ENCODE measurements around the gene PBLD. TPM values are rescaled to one million over a fixed set of nuclear protein-coding genes. Genes with fewer than 3 reads are reported as not detected.
"Not testable (repeated sequence)": the region's sequence is repeated elsewhere in the genome, so short reads cannot be mapped to it uniquely, and the experiment has no call there.

PBLD gene
- total RNA-seq, 1 experiment from 2014 or later, result 0.36 TPM

DNA sequence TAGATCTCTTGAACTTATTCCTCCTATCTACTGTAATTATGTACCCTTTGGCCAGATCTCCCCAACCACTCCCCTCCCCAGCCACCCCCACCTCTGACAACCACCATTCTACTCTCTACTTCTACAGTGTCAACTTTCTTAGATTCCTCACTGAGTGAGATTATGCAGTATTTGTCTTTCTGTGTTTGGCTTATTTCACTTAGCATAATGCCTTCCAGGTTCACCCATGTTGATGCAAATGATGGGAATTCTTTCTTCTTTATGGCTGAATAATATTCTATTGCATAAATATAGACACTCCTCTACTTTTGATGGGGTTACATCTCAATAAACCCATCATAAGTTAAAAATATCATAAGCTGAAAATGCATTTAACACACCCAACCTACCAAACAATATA is 22.2 kb downstream of the PBLD start:
- H3K27ac ChIP-seq, result no peak overlapping the region
- H3K27me3 ChIP-seq, result no peaks in the 10 kb centered on the region
- no peak for DNase-seq
- H3K4me1 ChIP-seq, result no peaks in the 10 kb centered on the region
- H3K4me3 ChIP-seq, result no peak overlapping the region
- no peaks in the 10 kb centered on the region for H3K9me3 ChIP-seq (replicated peaks)
- no peaks in the 10 kb centered on the region for H3K36me3 ChIP-seq

DNA sequence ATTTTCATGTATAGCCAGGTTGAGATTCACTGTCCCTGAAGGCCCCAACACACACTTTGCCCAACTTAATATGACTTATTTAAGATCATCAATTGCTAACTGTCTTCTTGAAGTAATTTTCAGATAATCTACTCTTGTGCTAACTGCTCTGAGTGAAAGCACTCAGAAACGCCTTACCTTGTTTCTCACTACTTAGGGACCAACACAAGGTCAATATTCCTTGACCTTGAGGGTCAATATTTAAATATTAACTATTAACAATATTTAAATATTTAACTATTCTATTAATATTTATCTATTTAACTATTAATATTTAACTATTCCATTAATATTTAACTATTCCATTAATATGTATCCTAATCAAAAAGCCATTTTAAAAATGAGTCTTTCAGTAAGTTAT is 26.9 kb downstream of the PBLD start:
- no peak overlapping the region for H3K4me3 ChIP-seq
- no peak overlapping the region for H3K27ac ChIP-seq
- no peak for DNase-seq
- no peaks in the 10 kb centered on the region for H3K27me3 ChIP-seq
- H3K9me3 ChIP-seq (replicated peaks), result no peaks in the 10 kb centered on the region
- no peaks in the 10 kb centered on the region for H3K4me1 ChIP-seq
- no peaks in the 10 kb centered on the region for H3K36me3 ChIP-seq

DNA sequence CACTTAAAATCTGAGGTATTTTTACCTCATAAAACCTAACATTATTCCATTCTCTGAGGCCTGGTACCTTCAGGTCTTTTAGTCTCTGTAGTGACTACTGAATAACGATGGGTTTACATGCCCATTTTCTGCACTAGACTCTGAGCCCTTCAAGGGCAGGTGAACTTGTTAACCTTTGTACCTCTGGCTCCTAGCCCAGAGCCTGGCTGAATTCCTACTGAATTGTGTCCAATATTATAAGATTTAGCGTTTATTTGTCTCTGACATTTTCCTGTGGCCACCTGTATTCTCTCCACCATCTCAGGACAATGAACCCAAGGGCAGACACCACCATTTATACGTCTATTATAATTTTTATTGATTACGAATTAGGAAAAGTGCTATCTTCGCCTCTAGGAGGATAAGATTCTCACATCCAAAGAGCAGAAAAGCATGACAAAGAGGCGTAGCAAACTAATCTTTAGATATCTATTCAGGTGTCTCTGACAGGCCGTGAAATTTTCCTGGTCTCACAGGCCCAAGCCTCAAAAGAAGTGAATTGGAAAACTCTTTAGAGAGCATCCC is 28.8 kb downstream of the PBLD start:
- H3K36me3 ChIP-seq, result no peaks in the 10 kb centered on the region
- DNase-seq, result no peak
- no peak overlapping the region for H3K27ac ChIP-seq
- no peak overlapping the region for H3K4me3 ChIP-seq
- no peaks in the 10 kb centered on the region for H3K9me3 ChIP-seq (replicated peaks)
- H3K27me3 ChIP-seq, result no peaks in the 10 kb centered on the region
- H3K4me1 ChIP-seq, result no peaks in the 10 kb centered on the region

DNA sequence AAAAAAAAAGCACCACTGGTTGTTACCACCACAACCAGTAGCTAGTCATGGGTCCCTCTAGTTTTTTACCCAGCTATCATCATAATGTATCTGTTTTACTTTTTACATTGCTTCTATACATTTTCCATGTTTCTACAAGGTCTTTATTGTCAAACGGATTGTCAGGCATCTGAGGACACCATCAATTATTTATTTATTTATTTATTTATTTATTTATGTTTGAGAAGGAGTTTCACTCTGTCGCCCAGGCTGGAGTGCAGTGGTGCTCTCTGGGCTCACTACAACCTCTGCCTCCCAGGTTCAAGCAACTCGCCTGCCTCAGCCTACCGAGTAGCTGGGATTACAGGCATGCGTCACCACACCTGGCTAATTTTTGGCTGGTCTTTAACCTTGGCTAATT is 29.9 kb downstream of the PBLD start:
- no peak overlapping the region for H3K4me3 ChIP-seq
- DNase-seq, result no peak
- H3K27me3 ChIP-seq, result no peaks in the 10 kb centered on the region
- no peaks in the 10 kb centered on the region for H3K4me1 ChIP-seq
- no peaks in the 10 kb centered on the region for H3K9me3 ChIP-seq (replicated peaks)
- H3K36me3 ChIP-seq, result no peaks in the 10 kb centered on the region
- no peak overlapping the region for H3K27ac ChIP-seq

DNA sequence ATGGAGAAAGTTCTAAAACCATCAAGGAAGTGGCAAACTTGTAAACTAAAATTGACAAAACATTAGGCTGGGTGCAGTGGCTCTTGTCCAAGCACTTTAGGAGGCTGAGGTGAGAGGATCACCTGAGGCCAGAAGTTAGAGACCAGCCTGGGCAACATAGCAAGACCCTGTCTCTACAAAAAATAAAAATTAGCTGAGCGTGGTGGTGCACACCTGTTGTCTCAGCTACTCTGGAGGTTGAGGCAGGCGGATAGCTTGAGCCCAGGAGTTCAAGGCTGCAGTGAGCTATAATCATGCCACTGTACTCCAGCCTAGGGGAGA is 30.3 kb downstream of the PBLD start:
- DNase-seq, result no peak
- Histone ChIP-seq H3K36me3 (no peaks in the 10 kb centered on the region), H3K4me3 (no peak overlapping the region), H3K27me3 (no peaks in the 10 kb centered on the region), H3K27ac (no peak overlapping the region), H3K4me1 (no peaks in the 10 kb centered on the region), H3K9me3 (replicated peaks) (no peaks in the 10 kb centered on the region)

DNA sequence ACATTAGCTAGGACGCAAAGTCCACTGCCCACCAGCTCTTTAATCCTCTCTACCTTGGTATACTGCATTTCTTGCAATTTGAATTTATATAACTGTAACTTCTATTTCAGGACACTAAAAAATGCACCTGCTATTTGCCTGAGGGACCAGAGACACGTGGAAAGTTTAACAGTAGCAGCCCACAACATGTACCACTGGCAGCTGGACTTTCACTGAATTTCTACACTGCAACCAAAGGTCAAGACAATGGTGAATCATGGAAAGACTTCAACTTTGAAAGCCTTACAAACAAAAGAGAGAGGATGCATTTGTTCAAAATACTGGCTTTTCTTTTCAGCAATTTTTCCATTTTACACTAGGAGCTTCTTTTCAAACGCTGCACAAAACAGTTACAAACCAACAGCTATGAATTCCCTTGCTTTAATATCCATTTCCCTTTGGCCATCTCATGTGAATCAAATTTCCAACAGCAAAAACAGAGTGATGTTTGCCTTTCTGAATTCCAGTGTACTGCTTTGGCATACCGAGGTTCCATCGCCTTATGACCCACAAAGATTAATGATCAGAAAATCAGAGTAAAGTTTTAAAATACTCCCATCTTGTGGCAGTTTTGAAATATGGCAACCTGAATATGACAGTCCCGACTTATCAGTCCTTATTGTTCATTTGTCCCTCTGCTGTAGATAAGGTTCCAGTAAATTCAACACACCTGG is 30.8 kb downstream of the PBLD start:
- H3K4me1 ChIP-seq, result no peaks in the 10 kb centered on the region
- DNase-seq, result peak in 1 of 2 experiments; percentile 61
- no peaks in the 10 kb centered on the region for H3K27me3 ChIP-seq
- H3K4me3 ChIP-seq, result no peak overlapping the region
- H3K9me3 ChIP-seq (replicated peaks), result no peaks in the 10 kb centered on the region
- H3K27ac ChIP-seq, result no peak overlapping the region
- H3K36me3 ChIP-seq, result no peaks in the 10 kb centered on the region

DNA sequence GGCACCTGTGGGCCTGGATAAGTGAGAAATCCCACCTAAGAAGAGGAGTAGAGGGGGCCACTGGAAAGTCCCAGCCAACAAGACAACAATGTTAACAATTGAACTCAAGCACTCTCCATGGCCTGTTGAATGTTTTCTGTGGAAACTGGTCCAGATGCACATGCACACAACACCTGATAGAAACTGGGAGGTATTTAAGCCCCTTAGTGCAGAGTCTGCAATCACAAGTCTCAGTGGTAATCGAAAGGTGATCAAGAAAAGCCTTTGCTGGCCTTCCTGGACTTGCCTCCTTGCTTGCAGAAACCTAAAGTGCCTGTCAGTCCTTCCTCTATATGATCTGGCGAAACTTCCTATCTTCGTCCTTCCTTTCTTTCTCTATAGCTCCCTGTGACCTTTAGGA is 31.4 kb downstream of the PBLD start:
- H3K4me1 ChIP-seq, result no peaks in the 10 kb centered on the region
- no peak overlapping the region for H3K27ac ChIP-seq
- no peak overlapping the region for H3K4me3 ChIP-seq
- no peaks in the 10 kb centered on the region for H3K36me3 ChIP-seq
- H3K27me3 ChIP-seq, result no peaks in the 10 kb centered on the region
- DNase-seq, result no peak
- H3K9me3 ChIP-seq (replicated peaks), result no peaks in the 10 kb centered on the region

DNA sequence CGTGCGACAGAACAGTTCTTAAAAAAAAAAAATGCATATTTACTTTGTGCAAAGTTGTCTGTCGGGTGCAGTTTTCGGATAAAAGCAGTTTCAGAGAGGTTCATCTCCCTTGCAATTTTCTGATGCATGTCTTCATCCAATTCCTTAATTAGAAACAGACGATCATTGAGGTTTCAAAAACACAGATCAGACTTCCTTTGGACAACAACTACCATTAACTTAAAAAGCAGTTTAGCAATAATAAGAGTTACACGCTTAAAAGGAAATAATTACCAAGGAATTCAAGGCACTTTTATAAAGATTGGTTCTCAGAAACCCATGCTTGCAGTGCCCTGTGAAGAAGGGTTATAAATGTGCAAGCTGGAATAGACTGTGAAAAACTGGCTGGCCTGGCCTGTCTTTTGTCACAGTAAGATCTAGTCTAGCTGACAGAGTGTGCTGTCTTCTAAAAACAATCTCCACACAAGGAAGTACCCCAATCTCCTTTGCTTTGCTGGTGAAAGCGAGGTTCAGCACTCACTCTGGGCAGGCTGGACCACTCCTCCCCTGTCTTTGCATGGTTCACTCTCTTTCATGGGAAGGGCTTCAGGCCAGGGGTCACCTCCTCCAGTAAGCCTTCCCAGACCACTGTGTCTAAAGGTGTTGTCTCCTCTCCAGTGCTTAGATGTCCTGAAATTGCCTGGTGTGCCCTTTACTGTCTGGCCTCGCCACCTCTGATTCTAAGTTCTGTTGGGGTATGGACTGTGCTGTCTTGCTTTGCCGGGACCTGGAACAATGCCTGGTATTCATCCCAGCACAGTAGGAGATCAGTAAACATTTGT is 35.7 kb downstream of the PBLD start:
- Histone ChIP-seq H3K9me3 (replicated peaks) (no peaks in the 10 kb centered on the region), H3K4me3 (no peak overlapping the region), H3K27me3 (no peaks in the 10 kb centered on the region), H3K27ac (no peak overlapping the region), H3K4me1 (no peaks in the 10 kb centered on the region), H3K36me3 (no peaks in the 10 kb centered on the region)
- DNase-seq, result no peak

DNA sequence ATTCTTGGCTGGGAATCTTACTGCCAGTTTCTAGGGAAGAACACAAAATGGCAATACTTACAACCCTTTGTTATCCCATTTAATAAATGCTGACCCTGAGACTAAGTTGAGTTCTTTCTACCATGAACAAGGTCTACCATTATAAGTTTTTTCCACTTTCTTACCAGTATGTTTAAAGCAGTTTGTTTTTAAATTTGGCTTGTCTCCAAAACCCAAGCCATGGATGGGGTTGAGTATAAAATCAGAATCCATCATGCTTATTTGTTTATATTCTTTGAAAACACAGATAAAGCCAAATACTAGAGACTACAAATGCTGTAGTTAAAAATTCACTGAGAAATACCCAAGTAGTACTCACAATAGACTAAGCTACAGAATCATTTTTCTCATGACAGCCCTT is 42.0 kb downstream of the PBLD start:
- no peak for DNase-seq
- no peak overlapping the region for H3K4me3 ChIP-seq
- no peaks in the 10 kb centered on the region for H3K4me1 ChIP-seq
- H3K9me3 ChIP-seq (replicated peaks), result no peaks in the 10 kb centered on the region
- H3K36me3 ChIP-seq, result no peaks in the 10 kb centered on the region
- H3K27ac ChIP-seq, result no peak overlapping the region
- no peaks in the 10 kb centered on the region for H3K27me3 ChIP-seq

DNA sequence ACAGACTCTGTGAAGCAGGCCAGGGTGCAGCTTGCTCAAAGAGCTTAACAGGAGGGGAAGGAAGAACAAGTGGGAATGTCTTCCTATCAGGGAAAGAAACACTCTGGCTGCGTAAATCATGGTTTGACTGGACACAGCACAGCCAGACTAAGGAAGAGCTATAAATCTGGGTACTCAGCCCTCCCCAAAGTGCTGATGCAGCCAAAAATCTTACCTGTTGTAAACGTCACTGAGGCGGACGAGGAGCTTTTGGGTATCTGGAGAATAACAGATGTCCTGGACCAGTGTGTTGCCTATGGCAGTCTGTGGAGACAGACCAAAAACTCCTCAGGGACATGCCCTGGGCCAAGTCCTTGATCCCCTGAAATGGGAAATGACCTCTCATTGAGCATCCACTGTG is 44.0 kb downstream of the PBLD start:
- H3K27ac ChIP-seq, result no peak overlapping the region
- no peaks in the 10 kb centered on the region for H3K9me3 ChIP-seq (replicated peaks)
- H3K4me1 ChIP-seq, result peaks cover 6% of the 10 kb centered on the region
- no peak overlapping the region for H3K4me3 ChIP-seq
- DNase-seq, result no peak
- no peaks in the 10 kb centered on the region for H3K27me3 ChIP-seq
- H3K36me3 ChIP-seq, result no peaks in the 10 kb centered on the region

DNA sequence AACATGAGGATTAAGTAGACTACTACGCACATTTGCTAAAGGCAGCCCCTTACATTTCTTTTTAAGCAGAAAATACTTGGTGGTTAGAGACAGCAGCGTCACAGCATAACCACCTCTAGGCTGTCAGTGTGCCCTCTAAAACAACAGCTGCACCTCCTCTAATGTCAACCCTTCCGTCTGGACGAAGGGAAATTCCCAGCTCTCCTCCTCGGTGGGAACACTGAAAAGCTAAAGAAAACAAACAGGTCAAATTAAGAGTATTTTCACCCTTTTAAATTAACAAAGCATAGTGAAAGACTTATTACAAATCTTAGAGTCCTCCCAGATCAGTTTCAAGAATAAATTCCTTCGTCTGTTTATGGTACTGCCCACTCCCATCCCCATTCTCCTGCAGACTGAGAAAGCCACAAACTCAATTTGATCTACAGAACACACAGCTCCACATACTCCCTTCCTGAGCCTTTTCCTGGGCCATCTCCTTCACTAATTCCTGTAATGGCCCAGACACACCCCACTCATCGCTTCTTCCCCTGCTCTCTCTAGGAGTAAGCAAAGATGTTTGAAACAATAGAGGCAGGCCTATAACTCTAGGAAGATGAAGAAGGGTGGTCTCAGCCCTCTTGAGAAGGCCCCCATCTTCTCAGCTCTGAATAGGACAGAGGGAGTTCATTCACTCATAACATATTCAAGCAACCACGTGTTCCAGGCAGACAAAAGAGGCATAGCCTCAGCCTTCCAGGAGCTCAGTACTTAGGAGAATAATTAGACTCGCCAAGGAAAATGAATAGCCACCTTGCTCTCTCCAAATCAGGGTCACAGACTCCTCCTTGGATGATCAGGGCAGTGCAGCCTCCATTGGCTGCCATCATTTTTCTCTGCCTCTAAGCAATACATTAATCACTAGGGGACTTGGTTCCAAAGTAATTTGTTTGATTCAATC is 48.4 kb downstream of the PBLD start:
- Histone ChIP-seq H3K27me3 (no peaks in the 10 kb centered on the region), H3K4me3 (peak overlapping the region; percentile 41)
- DNase-seq, result peak; percentile 61 to 77

DNA sequence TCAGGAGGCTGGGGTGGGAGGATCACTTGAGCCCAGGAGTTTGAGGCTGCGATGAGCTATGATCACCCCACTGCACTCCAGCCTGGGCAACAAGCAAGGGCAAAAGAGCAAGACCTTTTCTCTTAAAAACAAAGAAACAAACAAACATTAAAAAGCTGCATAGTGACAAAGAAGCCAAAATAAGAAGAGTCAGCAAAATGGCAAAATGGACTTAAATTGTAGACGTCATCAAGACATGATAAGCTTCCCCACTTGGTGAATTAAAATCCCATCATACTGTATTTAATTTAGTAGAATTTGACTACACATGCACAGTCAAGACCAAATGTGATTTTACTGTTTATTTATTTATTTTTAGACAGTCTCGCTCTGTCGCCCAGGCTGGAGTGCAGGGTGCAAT is 52.0 kb downstream of the PBLD start:
- H3K36me3 ChIP-seq, result no peaks in the 10 kb centered on the region
- H3K9me3 ChIP-seq (replicated peaks), result no peaks in the 10 kb centered on the region
- H3K4me1 ChIP-seq, result peaks cover 6% of the 10 kb centered on the region
- H3K27ac ChIP-seq, result no peak overlapping the region
- no peak for DNase-seq
- H3K27me3 ChIP-seq, result no peaks in the 10 kb centered on the region
- no peak overlapping the region for H3K4me3 ChIP-seq

More for the DNA sequence above, 48.4 kb downstream of the PBLD start:
- H3K4me1 ChIP-seq, result peaks cover 6% of the 10 kb centered on the region
- H3K9me3 ChIP-seq (replicated peaks), result no peaks in the 10 kb centered on the region
- peak overlapping the region; percentile 60 for H3K27ac ChIP-seq
- no peaks in the 10 kb centered on the region for H3K36me3 ChIP-seq

DNA sequence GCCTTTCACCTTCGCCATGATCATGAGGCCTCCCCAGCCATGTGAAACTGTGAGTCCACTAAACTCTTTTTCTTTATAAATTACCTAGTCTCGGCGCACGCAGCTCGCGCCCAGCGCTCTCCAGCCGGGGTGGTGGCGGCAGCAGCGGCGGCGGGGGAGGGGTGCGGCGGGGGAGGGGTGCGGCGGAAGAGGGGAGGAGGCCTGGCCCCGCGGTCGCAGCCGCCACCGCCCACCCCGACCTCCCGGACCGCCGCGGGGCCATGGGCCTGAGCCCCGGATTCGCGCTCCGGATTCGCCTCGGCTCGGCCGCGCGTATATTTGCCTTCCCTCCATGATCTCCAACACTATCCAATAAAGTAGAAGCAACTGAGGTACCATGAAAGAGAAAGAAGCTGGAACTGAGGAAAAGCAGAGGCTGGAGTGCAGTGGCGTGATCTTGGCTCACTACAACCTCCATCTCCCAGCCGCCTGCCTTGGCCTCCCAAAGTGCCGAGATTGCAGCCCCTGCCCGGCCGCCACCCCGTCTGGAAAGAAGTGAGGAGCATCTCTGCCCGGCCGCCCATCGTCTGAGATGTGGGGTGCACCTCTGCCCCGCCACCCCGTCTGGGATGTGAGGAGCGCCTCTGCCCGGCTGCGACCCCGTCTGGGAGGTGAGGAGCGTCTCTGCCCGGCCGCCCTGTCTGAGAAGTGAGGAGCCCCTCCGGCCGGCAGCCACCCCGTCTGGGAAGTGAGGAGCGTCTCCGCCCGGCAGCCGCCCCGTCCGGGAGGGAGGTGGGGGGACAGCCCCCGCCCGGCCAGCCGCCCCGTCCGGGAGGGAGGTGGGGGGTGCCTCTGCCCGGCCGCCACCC is 53.6 kb downstream of the PBLD start:
- H3K4me1 ChIP-seq; H3K4me3 ChIP-seq; H3K27me3 ChIP-seq; H3K27ac ChIP-seq; H3K36me3 ChIP-seq; H3K9me3 ChIP-seq (replicated peaks): not testable (repeated sequence)
- DNase-seq, result peak in 1 of 2 experiments; percentile 9

DNA sequence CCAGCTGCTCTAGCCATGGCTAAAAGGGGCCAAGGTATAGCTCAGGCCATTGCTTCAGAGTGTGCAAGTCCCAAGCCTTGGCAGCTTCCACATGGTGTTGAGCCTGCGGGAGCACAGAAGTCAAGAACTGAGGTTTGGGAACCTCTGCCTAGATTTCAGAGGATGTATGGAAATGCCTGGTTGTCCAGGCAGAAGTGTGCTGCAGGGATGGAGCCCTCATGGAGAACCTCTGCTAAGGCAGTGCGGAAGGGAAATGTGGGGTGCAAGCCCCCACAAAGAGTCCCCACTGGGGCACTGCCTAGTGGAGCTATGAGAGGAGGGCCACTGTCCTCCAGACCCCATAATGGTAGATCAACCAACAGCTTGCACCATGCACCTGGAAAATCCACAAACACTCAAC is 54.9 kb downstream of the PBLD start:
- H3K27me3 ChIP-seq; H3K4me1 ChIP-seq; H3K9me3 ChIP-seq (replicated peaks); DNase-seq; H3K4me3 ChIP-seq; H3K27ac ChIP-seq; H3K36me3 ChIP-seq: not testable (repeated sequence)
